GM18870 (cell line): ENCODE measurements around the gene CCDC9B.

ENCODE experiments used
- ATAC-seq: cut with Tn5 transposase; IDR thresholded peaks from one replicate; pipeline ENCODE4 v1.9.1; 2021; ENCODE audit warnings: moderate library complexity; ENCODE audit not compliant: unreplicated experiment

The CCDC9B gene

GRCh38 chr15:40293905-40294895 is 46.5 kb downstream of the CCDC9B start:
- no peak for ATAC-seq

DNA sequence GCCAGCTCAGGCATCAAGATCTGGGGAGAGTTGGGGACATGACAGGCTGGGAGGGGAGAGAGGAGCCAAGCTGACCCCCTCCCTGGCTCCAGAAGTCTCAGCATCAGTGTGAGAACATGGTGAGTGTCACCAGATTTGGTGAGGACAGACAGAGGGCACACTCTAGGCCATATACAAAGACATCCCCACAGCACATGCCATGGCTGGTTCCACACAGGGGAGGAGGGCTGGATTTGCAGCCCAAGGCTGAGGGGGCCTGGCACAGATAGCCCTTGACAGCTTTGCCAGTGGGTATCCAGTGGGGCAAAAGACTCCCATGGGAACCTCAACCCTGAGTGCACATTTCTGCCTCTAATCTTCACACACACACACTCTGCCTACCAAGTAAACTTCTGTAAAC is 47.7 kb downstream of the CCDC9B start:
- ATAC-seq = no peak

DNA sequence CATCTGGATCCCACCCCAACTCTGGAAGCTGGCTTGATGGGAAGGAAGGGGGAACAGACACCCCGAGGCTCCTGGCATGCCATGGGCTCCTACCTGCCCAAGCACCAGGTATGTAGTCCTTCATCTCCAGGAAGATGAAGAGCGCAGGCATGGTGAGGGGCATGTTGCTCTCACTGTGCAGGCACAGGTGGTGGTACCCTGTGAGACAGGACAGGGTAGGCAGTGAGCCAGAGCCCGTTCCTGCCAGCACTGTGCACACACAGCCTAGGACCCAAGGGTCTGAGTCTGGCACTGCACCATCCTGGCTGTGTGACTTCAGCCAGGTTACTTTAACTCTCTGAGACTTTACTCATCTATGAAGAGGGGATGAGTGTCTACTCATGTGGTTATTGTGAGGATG is 48.5 kb downstream of the CCDC9B start:
- ATAC-seq = no peak

DNA sequence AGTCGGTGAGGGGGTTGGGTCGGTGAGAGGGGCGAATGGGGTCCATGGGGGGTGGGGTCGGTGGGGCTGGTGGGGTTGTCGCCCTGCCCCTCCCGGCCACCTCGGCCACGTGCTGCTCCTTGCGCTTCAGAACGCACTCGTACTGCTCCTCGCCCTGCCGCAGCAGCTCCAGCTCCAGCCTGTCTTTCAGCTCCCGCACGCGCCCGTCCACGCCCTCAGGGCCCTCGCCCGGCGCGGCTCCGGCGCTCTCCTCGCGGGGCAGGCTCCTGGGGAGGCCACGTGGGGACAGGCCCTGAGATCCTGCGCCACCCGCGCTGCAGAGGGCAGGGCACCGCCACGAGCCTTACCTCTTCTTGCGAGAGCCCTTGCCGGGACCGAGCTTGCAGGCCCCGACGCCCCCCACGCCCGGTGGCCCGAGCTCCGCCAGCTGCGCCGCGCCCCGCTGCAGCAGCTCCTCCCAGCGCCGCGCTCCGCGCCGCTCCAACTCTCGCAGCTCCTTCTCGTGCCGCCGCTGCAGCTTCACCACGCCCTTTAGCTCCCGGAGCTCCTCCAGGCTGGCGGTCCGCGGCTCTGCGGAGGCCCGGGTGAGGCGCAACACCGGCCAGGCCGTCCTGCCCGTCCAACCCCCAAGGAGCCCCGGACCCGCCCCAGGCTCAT is 49.7 kb downstream of the CCDC9B start:
- no peak for ATAC-seq

- ATAC-seq = no peak
Observed at GRCh38 chr15:40290545-40290917, 50.2 kb downstream of the CCDC9B start.

DNA sequence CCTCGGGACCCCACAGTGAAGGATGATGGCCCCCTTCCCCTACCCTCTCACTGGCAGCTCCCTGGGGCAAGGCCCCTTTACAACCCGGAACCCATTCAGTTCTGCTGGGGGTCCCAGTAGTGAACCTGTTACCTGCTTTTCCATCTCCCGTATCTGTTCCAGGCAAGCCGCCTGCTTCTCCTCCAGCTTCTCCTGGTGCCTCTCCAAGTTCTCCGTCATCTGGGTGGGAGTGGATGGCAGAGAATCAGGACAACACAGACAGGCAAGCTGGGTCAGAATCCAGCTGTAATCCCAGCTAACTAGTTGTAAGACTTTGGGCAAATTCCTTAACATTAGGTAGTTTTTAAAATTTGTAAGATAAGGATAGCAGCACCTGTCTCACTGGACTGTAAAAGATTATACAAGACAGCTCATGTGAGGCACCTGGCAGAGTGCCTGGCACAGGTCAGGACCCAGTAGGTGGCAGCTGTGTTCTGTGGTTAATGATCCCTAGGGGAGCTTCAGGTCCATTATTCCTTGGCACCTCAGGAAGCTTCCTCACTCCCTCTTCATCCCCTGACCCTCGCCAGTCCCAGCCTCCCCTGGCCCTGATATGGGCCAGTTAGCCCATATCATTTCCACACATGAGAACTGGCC is 51.5 kb downstream of the CCDC9B start:
- ATAC-seq = no peak

GRCh38 chr15:40287968-40288367 is 52.8 kb downstream of the CCDC9B start:
- no peak for ATAC-seq

DNA sequence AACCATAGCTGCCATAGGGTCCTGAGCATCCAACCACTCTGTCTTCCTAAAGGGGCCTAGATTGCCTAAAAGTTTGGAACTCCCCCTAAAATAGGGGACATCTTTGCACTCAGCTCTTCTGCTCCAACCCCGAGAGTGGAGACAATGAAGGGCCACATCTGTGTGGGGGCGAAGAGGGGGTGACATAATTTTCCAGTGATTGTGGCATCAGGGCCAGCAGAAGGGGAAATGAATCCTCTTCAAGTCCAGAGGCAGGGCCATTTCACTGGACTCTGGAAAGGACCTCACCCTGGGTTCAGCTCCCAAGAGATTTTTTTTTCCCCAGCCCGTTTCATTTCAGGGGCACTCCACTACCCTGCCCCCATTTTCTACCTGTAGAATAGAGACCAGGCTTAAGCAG is 53.2 kb downstream of the CCDC9B start:
- no peak for ATAC-seq

GRCh38 chr15:40286794-40287193 is 53.9 kb downstream of the CCDC9B start:
- ATAC-seq = no peak

- ATAC-seq = no peak
Observed at GRCh38 chr15:40286061-40286532, 54.6 kb downstream of the CCDC9B start.

DNA sequence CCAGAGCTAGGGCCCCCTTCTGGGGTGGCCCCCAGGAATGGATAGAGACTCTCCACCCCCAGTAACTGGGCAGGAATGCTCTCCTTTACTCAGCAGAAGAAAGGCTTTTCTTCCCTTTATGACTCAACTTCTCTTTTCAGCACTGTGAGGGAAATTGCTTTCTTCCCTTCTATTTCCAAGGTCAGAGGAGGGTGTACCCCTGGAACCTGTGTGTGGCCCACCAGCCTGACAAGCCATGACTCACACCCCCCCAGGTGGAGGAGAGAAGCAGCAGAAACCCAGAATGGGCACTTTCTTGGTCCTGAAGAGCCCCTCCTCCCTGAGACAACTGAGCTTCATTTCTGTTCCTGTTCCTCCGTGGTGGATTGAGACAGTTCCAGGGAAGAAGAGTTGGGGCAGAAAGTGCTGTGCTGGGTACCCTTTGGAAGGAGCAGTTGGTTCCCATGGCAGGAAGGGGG is 55.2 kb downstream of the CCDC9B start:
- ATAC-seq = no peak

DNA sequence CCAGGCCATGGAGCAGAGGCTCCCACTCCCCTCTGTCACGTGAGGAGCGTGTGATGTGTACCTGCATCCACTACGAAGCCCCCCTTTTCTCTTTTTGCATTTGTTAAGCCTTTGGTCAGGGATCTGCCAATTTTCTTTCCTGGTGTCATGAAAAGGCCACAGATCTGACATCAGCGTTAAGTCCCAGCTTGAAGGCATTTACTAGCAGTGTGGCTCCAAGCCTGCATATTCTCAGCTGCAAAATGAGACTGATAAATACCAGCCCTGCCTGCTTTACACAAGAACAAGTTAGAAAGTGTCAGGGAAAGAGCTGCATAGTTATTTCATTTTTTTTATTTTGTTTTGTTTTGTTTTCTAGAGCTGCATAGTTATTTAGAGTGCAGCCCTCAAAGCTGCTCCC is 55.6 kb downstream of the CCDC9B start:
- no peak for ATAC-seq

- no peak for ATAC-seq
Observed at GRCh38 chr15:40283615-40284300, 57.0 kb downstream of the CCDC9B start.

DNA sequence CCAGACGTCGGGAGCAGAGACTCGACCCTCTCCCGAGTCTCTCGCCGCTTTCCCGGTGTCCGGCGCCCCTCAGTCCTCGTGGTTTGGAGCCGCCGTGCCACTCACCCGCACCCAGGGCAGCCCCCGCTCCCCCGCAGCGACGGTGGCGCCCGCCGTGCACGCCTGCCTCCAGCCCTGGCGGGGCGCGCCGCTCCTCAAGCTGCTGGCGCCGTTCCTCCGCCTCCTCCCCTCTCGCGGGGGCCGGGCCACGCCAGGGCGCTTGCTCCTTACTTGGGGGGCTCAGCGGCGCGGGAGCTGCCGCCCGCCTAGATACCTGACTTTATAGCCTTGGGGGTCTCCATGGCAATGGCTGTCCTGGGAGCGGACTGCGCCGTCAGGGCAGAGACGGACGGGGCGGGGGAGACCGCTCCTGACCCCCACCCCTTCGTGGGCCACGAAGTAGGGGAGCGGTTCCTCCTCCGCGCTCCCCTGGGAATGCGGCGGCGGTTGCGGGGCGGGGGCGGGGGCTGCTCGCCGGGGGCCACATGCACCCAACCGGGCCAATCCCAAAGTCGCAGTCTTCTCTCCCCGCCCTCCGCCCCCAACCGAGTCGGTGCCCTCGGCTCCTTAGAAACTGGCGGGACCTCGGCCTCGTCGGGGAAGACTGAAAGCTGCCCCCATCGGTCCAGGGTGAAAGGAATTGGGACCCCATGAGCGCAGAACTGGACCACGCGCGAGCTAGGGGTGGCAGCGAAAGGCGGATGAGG is 57.7 kb downstream of the CCDC9B start, which contains the start of gene ANKRD63:
ANKRD63 (minus strand) TSS at position 196 of the 746 bp plus-strand sequence. CDS start 478 bp downstream, outside the sequence.
- ATAC-seq = no peak

DNA sequence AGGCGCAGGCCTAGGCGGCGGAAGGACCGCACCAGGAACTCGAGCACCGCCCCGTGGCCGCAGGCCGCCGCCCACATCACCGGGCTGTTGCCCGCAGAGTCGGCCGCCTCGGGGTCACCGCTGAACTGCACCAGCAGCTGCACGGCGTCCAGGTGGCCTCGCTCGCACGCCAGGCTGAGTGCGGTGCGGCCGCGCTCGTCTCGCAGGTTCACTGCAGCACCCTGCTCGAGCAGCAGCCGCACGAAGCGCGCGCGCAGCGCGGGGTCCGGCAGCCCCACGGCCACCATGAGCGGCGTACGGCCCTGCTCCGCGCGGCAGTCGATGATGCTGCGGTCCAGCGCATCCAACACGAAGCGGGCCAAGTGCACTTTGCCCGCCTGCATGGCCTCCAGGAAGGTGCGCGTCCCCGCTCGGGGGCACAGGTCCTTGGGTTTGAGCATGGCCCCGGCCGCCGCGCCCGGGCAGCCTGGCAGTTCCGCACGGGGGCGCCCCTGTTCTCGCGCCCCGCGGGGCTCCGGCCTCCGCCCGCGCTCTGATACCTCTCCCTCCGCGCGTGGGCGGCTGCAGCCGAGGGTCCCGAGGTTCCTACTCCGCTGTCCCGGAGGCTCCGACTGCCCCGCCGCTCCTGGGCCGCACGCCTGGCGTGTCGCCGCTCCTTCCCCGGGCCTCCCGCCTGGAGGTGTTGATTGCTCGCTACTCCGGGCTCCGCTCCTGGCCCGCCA is 58.4 kb downstream of the CCDC9B start:
- no peak for ATAC-seq

GRCh38 chr15:40281801-40282146 is 59.0 kb downstream of the CCDC9B start:
- ATAC-seq = no peak
